Transverse colon (tissue), 4 donors: Measurements from ENCODE around the gene POU5F1. TPM values are rescaled to one million over a fixed set of nuclear protein-coding genes. Genes with fewer than 3 reads are reported as not detected.
A peak's percentile ranks its signal among the peaks of the same experiment; 100 is the strongest.

Experiments used
- DNase-seq: peaks from one replicate; pipeline ENCODE4 v3.0.0-alpha.2; 2019
- H3K27ac ChIP-seq, 4 donors: fragments of 200-600 bp; sonication (generic); 2 replicates each; pipeline ENCODE4 v1.5.1; 2016 to 2018; ENCODE audit warnings: inconsistent platforms in 4 of 4
- H3K27me3 ChIP-seq: fragments of 200-600 bp; sonication (generic); 2 replicates; pipeline ENCODE4 v1.5.1; 2017; ENCODE audit warnings: inconsistent platforms
- H3K36me3 ChIP-seq, 4 donors: fragments of 200-600 bp; sonication (generic); 2 replicates each; pipeline ENCODE4 v1.5.1; 2017 to 2019; ENCODE audit warnings: inconsistent platforms in 4 of 4
- H3K4me1 ChIP-seq, 4 donors: fragments of 200-600 bp; sonication (generic); 2 replicates each; pipeline ENCODE4 v1.5.1; 2017 to 2020; ENCODE audit warnings: inconsistent platforms in 4 of 4
- H3K4me3 ChIP-seq, 4 donors: fragments of 200-600 bp; sonication (generic); 1 replicate in 1 of 4; 2 replicates in 3 of 4; pipeline versions ENCODE4 v1.5.1 to v1.6.1; 2017 to 2019; ENCODE audit warnings: inconsistent platforms in 4 of 4
- H3K9me3 ChIP-seq, 2 donors: fragments of 200-600 bp; sonication (generic); 2 replicates each; pipeline ENCODE4 v1.5.1; 2017 to 2019; ENCODE audit warnings: inconsistent platforms in 2 of 2
- CTCF ChIP-seq, 5 experiments: fragments of 200-600 bp in 3 of 5; fragments of 450-650 bp in 2 of 5; sonication (generic) in 3 of 5; IDR thresholded peaks; 1 replicate in 2 of 5; 2 replicates in 3 of 5; pipeline ENCODE4 v1.5.1; 2016 to 2017; ENCODE audit warnings: antibody characterized with exemption in 5 of 5, inconsistent platforms in 3 of 5, mild to moderate bottlenecking in 2 of 5, moderate library complexity in 1 of 5
- EP300 ChIP-seq: sonication (generic); formaldehyde crosslinking; IDR thresholded peaks from one replicate; pipeline ENCODE4 v1.6.1; 2017; ENCODE audit warnings: antibody characterized with exemption, low read depth
- POLR2A ChIP-seq: fragments of 450-650 bp; IDR thresholded peaks from one replicate; pipeline ENCODE4 v1.6.1; 2016; ENCODE audit warnings: antibody characterized with exemption, mild to moderate bottlenecking, moderate library complexity
- POLR2AphosphoS5 ChIP-seq, 3 donors: sonication (generic); formaldehyde crosslinking; IDR thresholded peaks; one replicate each; pipeline ENCODE4 v1.6.1; 2016; ENCODE audit warnings: antibody characterized with exemption in 3 of 3
- WGBS, 2 donors: methylation state at CpG; one replicate each; pipeline ENCODE4 v1.1.5; 2018; ENCODE audit warnings: low coverage in 1 of 2; 5-methylcytosine and 5-hydroxymethylcytosine counted together
- in situ Hi-C, 4 donors: fragments of 200-750 bp; cut with MboI; loops; one replicate each; pipeline versions ENCODE4 v1.15.0 to v1.15.1; 2017; ENCODE audit warnings: low sequenced_read_pairs in 3 of 4, low pct_ligation_motif_present in 1 of 4, low pct_unique_long_range_greater_than_20kb in 1 of 4
- intact Hi-C: fragments of 100-400 bp; cut with DNase I; formaldehyde crosslinking; loops from one replicate; pipeline ENCODE4 v1.15.1; 2023; ENCODE audit warnings: low total_unique reads
- total RNA-seq, 4 donors: library from RNA; depleted of rRNA; stranded (reverse); fragments of >200 nt; gene quantifications; one replicate each; pipeline ENCODE4 v1.1.0, GENCODE V29; 2016

The POU5F1 gene
- total RNA-seq, 4 donors from 2014 or later, result 11.5 to 434 (median 29.2) TPM

- in situ Hi-C loops (no loop called here), intact Hi-C loops (no loop called here)
- DNase-seq, result no peak
- H3K4me1 ChIP-seq, result peaks cover 4 to 17% (median 11%) of the 10 kb centered on the region in 4 donors
- 94 to 96% methylated on average over 2 to 8 of the region's 8 CpGs for WGBS, 2 donors
- no peaks in the 10 kb centered on the region for H3K9me3 ChIP-seq
- peak overlapping the region in 1 of 4 donors; percentile 39 for H3K27ac ChIP-seq
- H3K36me3 ChIP-seq, result no peaks in the 10 kb centered on the region
- TF ChIP-seq CTCF (IDR thresholded peaks at IDR 0.05) (no peak), EP300 (no peak), POLR2A (no peak), POLR2AphosphoS5 (IDR thresholded peaks at IDR 0.05) (no peak)
- H3K27me3 ChIP-seq, result no peaks in the 10 kb centered on the region
- peak overlapping the region in 1 of 4 donors; percentile 3 for H3K4me3 ChIP-seq
These were observed 9.4 kb upstream of the POU5F1 start for GRCh38 chr6:31179896-31180295.

- WGBS, 2 donors, result 21 to 55% methylated on average over 2 to 4 of the region's 4 CpGs
- H3K36me3 ChIP-seq, result no peaks in the 10 kb centered on the region
- no peaks in the 10 kb centered on the region for H3K27me3 ChIP-seq
- peak; percentile 48 for DNase-seq
- no peak overlapping the region for H3K4me3 ChIP-seq
- peak overlapping the region; percentile 34 to 55 (median 46) for H3K27ac ChIP-seq
- H3K4me1 ChIP-seq, result peaks cover 4 to 17% (median 11%) of the 10 kb centered on the region in 4 donors
- TF ChIP-seq POLR2AphosphoS5 (IDR thresholded peaks at IDR 0.05) (no peak), EP300 (no peak), CTCF (IDR thresholded peaks at IDR 0.05) (no peak), POLR2A (no peak)
- in situ Hi-C loops, result no loop called here
- H3K9me3 ChIP-seq, result no peaks in the 10 kb centered on the region
- intact Hi-C loops, result no loop called here
These were observed 8.5 kb upstream of the POU5F1 start for GRCh38 chr6:31179042-31179386.

- 27 to 47% methylated on average over 4 to 8 of the region's 8 CpGs for WGBS, 2 donors
- no peak for DNase-seq
- Histone ChIP-seq H3K4me3 (no peak overlapping the region), H3K9me3 (no peaks in the 10 kb centered on the region), H3K4me1 (peaks cover 4 to 17% (median 11%) of the 10 kb centered on the region in 4 donors), H3K27ac (peak overlapping the region; percentile 34 to 55 (median 46)), H3K36me3 (no peaks in the 10 kb centered on the region), H3K27me3 (no peaks in the 10 kb centered on the region)
- TF ChIP-seq CTCF (IDR thresholded peaks at IDR 0.05) (no peak), EP300 (no peak), POLR2AphosphoS5 (IDR thresholded peaks at IDR 0.05) (no peak), POLR2A (no peak)
- intact Hi-C loops, result no loop called here
- in situ Hi-C loops, result no loop called here
These were observed 7.9 kb upstream of the POU5F1 start for GRCh38 chr6:31178143-31179041.

GRCh38 chr6:31175971-31176370 lies 5.5 kb upstream of the POU5F1 start:
- Histone ChIP-seq H3K36me3 (no peaks in the 10 kb centered on the region), H3K27me3 (no peaks in the 10 kb centered on the region), H3K27ac (no peak overlapping the region), H3K4me3 (no peak overlapping the region), H3K4me1 (peaks cover 4 to 17% (median 11%) of the 10 kb centered on the region in 4 donors), H3K9me3 (no peaks in the 10 kb centered on the region)
- DNase-seq, result no peak
- TF ChIP-seq POLR2AphosphoS5 (IDR thresholded peaks at IDR 0.05) (no peak), EP300 (no peak), POLR2A (no peak), CTCF (IDR thresholded peaks at IDR 0.05) (no peak)
- intact Hi-C loops, result no loop called here
- in situ Hi-C loops, result no loop called here
- 80 to 84% methylated on average over 1 to 3 of the region's 3 CpGs for WGBS, 2 donors
